Transverse colon (tissue), 4 donors: ENCODE measurements around the gene CYP4F22. TPM values are rescaled to one million over a fixed set of nuclear protein-coding genes. Genes with fewer than 3 reads are reported as not detected.
"Not testable (repeated sequence)": the region's sequence is repeated elsewhere in the genome, so short reads cannot be mapped to it uniquely, and the experiment has no call there.

Experiments used
- DNase-seq: peaks from one replicate; pipeline ENCODE4 v3.0.0-alpha.2; 2019
- H3K27ac ChIP-seq, 4 donors: fragments of 200-600 bp; sonication (generic); 2 replicates each; pipeline ENCODE4 v1.5.1; 2016 to 2018; ENCODE audit warnings: inconsistent platforms in 4 of 4
- H3K27me3 ChIP-seq: fragments of 200-600 bp; sonication (generic); 2 replicates; pipeline ENCODE4 v1.5.1; 2017; ENCODE audit warnings: inconsistent platforms
- H3K36me3 ChIP-seq, 4 donors: fragments of 200-600 bp; sonication (generic); 2 replicates each; pipeline ENCODE4 v1.5.1; 2017 to 2019; ENCODE audit warnings: inconsistent platforms in 4 of 4
- H3K4me1 ChIP-seq, 4 donors: fragments of 200-600 bp; sonication (generic); 2 replicates each; pipeline ENCODE4 v1.5.1; 2017 to 2020; ENCODE audit warnings: inconsistent platforms in 4 of 4
- H3K4me3 ChIP-seq, 4 donors: fragments of 200-600 bp; sonication (generic); 1 replicate in 1 of 4; 2 replicates in 3 of 4; pipeline versions ENCODE4 v1.5.1 to v1.6.1; 2017 to 2019; ENCODE audit warnings: inconsistent platforms in 4 of 4
- H3K9me3 ChIP-seq, 2 donors: fragments of 200-600 bp; sonication (generic); 2 replicates each; pipeline ENCODE4 v1.5.1; 2017 to 2019; ENCODE audit warnings: inconsistent platforms in 2 of 2
- EP300 ChIP-seq: sonication (generic); formaldehyde crosslinking; IDR thresholded peaks from one replicate; pipeline ENCODE4 v1.6.1; 2017; ENCODE audit warnings: antibody characterized with exemption, low read depth
- POLR2A ChIP-seq: fragments of 450-650 bp; IDR thresholded peaks from one replicate; pipeline ENCODE4 v1.6.1; 2016; ENCODE audit warnings: antibody characterized with exemption, mild to moderate bottlenecking, moderate library complexity
- POLR2AphosphoS5 ChIP-seq, 3 donors: sonication (generic); formaldehyde crosslinking; IDR thresholded peaks; one replicate each; pipeline ENCODE4 v1.6.1; 2016; ENCODE audit warnings: antibody characterized with exemption in 3 of 3
- WGBS, 2 donors: methylation state at CpG; one replicate each; pipeline ENCODE4 v1.1.5; 2018; ENCODE audit warnings: low coverage in 1 of 2; 5-methylcytosine and 5-hydroxymethylcytosine counted together
- in situ Hi-C, 4 donors: fragments of 200-750 bp; cut with MboI; loops; one replicate each; pipeline versions ENCODE4 v1.15.0 to v1.15.1; 2017; ENCODE audit warnings: low sequenced_read_pairs in 3 of 4, low pct_ligation_motif_present in 1 of 4, low pct_unique_long_range_greater_than_20kb in 1 of 4
- intact Hi-C: fragments of 100-400 bp; cut with DNase I; formaldehyde crosslinking; loops from one replicate; pipeline ENCODE4 v1.15.1; 2023; ENCODE audit warnings: low total_unique reads
- total RNA-seq, 4 donors: library from RNA; depleted of rRNA; stranded (reverse); fragments of >200 nt; gene quantifications; one replicate each; pipeline ENCODE4 v1.1.0, GENCODE V29; 2016
- TF ChIP-seq, protein P1 (sequence below), 5 experiments: fragments of 200-600 bp in 3 of 5; fragments of 450-650 bp in 2 of 5; sonication (generic) in 3 of 5; IDR thresholded peaks; 1 replicate in 2 of 5; 2 replicates in 3 of 5; pipeline ENCODE4 v1.5.1; 2016 to 2017; ENCODE audit warnings: antibody characterized with exemption in 5 of 5, inconsistent platforms in 3 of 5, mild to moderate bottlenecking in 2 of 5, moderate library complexity in 1 of 5

Gene CYP4F22
- total RNA-seq, 4 donors from 2014 or later: not detected

DNA sequence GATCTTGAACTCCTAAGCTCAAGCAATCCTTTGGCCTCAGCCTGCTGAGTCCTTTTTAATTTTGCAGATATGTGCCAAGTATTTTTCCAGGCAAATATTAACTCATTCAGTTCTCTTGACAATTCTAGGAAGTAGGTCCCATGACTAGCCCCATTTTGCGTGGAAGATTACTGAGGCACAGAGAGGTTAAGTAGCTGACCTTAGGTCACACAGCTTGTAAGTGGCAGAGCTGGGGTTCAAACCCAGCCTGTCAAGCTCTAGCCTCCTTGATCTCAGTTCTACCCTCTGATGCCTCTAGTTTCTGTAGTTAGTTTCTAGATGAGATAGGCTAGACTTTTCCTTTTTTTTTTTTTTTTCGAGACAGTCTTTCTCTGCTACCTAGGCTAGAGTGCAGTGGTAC lies 18.1 kb downstream of the CYP4F22 start:
- intact Hi-C loops: no loop called here
- TF ChIP-seq, protein P1, sequence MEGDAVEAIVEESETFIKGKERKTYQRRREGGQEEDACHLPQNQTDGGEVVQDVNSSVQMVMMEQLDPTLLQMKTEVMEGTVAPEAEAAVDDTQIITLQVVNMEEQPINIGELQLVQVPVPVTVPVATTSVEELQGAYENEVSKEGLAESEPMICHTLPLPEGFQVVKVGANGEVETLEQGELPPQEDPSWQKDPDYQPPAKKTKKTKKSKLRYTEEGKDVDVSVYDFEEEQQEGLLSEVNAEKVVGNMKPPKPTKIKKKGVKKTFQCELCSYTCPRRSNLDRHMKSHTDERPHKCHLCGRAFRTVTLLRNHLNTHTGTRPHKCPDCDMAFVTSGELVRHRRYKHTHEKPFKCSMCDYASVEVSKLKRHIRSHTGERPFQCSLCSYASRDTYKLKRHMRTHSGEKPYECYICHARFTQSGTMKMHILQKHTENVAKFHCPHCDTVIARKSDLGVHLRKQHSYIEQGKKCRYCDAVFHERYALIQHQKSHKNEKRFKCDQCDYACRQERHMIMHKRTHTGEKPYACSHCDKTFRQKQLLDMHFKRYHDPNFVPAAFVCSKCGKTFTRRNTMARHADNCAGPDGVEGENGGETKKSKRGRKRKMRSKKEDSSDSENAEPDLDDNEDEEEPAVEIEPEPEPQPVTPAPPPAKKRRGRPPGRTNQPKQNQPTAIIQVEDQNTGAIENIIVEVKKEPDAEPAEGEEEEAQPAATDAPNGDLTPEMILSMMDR (IDR thresholded peaks at IDR 0.05): no peak
- no peak for TF ChIP-seq POLR2A
- no peak for TF ChIP-seq EP300
- TF ChIP-seq POLR2AphosphoS5 (IDR thresholded peaks at IDR 0.05): no peak
- peaks cover 3% of the 10 kb centered on the region for H3K27me3 ChIP-seq
- no peaks in the 10 kb centered on the region for H3K36me3 ChIP-seq
- H3K4me3 ChIP-seq: no peak overlapping the region
- H3K9me3 ChIP-seq: no peaks in the 10 kb centered on the region
- no peak overlapping the region for H3K27ac ChIP-seq
- no peaks in the 10 kb centered on the region for H3K4me1 ChIP-seq
- WGBS, 2 donors: 60% methylated on average over 2 of the region's 2 CpGs; no CpG with 5 or more reads in 1 of the 2 donors
- no peak for DNase-seq
- in situ Hi-C loops: no loop called here

DNA sequence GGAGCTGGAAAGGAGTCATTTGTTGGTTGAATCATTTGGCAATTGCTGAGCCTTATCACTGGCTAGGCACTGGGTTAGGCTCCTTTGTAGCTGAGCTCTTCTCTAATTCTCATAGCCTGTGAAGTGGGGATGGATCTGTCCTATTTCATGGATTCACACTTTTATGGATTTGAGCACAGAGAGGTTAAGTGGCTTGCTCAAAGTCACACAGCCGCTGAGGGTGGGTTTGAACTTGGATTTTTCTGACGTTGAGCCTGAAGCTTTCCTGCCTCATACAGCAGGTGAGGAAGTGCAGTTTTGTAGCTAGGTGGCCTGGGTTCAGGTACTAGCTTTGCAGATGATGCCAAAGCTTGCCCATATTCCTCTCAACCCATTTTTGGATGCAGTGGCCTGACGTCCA lies 19.4 kb downstream of the CYP4F22 start:
- Histone ChIP-seq H3K4me3 (no peak overlapping the region), H3K4me1 (no peaks in the 10 kb centered on the region), H3K9me3 (no peaks in the 10 kb centered on the region), H3K27ac (no peak overlapping the region), H3K27me3 (peaks cover 3% of the 10 kb centered on the region), H3K36me3 (no peaks in the 10 kb centered on the region)
- intact Hi-C loops (no loop called here), in situ Hi-C loops (no loop called here)
- no peak for DNase-seq
- WGBS, 2 donors: 50% methylated on average over 3 of the region's 3 CpGs; no CpG with 5 or more reads in 1 of the 2 donors
- no peak for TF ChIP-seq POLR2AphosphoS5 (IDR thresholded peaks at IDR 0.05)
- TF ChIP-seq POLR2A: no peak
- no peak for TF ChIP-seq EP300
- TF ChIP-seq, protein P1 (IDR thresholded peaks at IDR 0.05): no peak

- WGBS, 2 donors: 62% methylated on average over 8 of the region's 8 CpGs; no CpG with 5 or more reads in 1 of the 2 donors
- no peaks in the 10 kb centered on the region for H3K36me3 ChIP-seq
- no peak overlapping the region for H3K27ac ChIP-seq
- DNase-seq: no peak
- TF ChIP-seq, protein P1 (IDR thresholded peaks at IDR 0.05): no peak
- TF ChIP-seq POLR2AphosphoS5 (IDR thresholded peaks at IDR 0.05) (no peak), EP300 (no peak)
- H3K27me3 ChIP-seq: peaks cover 3% of the 10 kb centered on the region
- no peaks in the 10 kb centered on the region for H3K9me3 ChIP-seq
- no peaks in the 10 kb centered on the region for H3K4me1 ChIP-seq
- intact Hi-C loops: no loop called here
- no peak overlapping the region for H3K4me3 ChIP-seq
- in situ Hi-C loops: no loop called here
Measured at GRCh38 chr19:15529774-15530372, 21.5 kb downstream of the CYP4F22 start.

DNA sequence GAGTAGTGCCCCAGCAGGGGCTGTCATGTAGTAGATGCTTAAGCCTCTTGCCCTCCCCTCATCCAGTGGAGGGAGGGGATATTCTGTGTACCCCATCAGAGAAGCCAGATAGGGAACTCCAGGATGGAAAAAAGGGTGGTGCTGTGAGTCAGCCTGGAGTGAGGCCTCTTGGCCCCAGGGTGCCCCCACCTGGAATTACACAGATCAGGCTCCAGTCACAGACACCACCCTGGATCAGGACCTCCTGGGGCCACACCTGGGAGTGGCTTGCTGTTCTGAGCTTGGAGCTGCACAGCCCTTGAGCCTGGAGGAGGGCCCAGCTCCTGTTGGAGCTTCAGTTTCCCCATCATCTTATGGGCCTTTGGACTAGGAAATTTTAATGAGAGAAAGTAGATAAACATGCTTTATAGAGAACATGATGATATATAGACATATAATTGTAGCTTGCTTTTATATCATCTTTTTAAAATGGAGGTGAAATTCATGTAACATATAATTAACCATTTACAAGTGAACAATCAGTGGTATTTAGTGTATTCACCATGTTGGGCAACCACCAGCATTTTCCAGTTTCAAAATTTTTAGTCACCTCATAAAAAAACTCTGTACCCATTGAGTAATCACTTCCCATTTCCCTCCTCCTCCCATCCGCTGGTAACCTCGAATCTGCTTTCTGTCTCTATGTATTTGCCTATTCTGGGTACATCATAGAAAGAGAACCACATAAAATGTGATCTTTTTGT lies 24.6 kb downstream of the CYP4F22 start:
- Histone ChIP-seq H3K4me1 (no peaks in the 10 kb centered on the region), H3K9me3 (no peaks in the 10 kb centered on the region), H3K27me3 (no peaks in the 10 kb centered on the region), H3K4me3 (no peak overlapping the region), H3K27ac (no peak overlapping the region), H3K36me3 (no peaks in the 10 kb centered on the region)
- TF ChIP-seq, protein P1 (IDR thresholded peaks at IDR 0.05): no peak
- TF ChIP-seq EP300: no peak
- TF ChIP-seq POLR2A: no peak
- no peak for TF ChIP-seq POLR2AphosphoS5 (IDR thresholded peaks at IDR 0.05)
- DNase-seq: no peak
- 64 to 71% methylated on average over 2 of the region's 2 CpGs for WGBS, 2 donors
- in situ Hi-C loops: no loop called here
- intact Hi-C loops: no loop called here

DNA sequence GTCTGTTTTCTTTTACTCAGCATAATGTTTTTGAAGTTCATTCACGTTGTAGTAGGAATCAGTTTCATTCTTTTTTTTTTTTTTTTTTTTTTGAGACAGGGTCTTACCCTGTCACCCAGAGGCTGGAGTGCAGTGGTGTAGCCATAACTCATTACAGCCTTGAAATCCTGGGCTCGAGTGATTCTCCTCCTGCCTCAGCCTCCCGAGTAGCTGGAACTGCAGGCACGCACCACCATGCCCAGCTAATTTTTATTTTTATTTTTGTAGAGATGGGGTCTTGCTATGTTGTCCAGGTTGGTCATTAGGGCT lies 25.2 kb downstream of the CYP4F22 start:
- DNase-seq, H3K4me3 ChIP-seq, H3K27me3 ChIP-seq, H3K4me1 ChIP-seq, H3K36me3 ChIP-seq, H3K27ac ChIP-seq, in situ Hi-C loops, H3K9me3 ChIP-seq, intact Hi-C loops: not testable (repeated sequence)
- WGBS, 2 donors: 46 to 76% methylated on average over 1 to 4 of the region's 4 CpGs
